PC-3 (cell line): Measurements from ENCODE around the gene SRR. TPM values are rescaled to one million over a fixed set of nuclear protein-coding genes. Genes with fewer than 3 reads are reported as not detected.
A peak's percentile ranks its signal among the peaks of the same experiment; 100 is the strongest.

ENCODE experiments used
- ATAC-seq: fragments of 200-7000 bp; cut with Tn5 transposase; 2 replicates; pipeline ENCODE4 v1.9.1; 2020; ENCODE audit warnings: mild to moderate bottlenecking, moderate library complexity
- BruUV-seq: library from RNA; stranded (reverse); fragments of 400-500 nt; replicated peaks from 2 replicates; lab custom pipeline; 2021; lab: Mats Ljungman, UMichigan
- CTCF ChIA-PET: fragments of 300-600 bp; sonication (Branson Sonifier 250); formaldehyde crosslinking; loops from one replicate; lab custom pipeline; 2022; ENCODE audit warnings: antibody characterized with exemption; lab: Charles Lee
- POLR2A ChIA-PET: fragments of 300-600 bp; sonication (Branson Sonifier 250); formaldehyde crosslinking; loops from one replicate; lab custom pipeline; 2022; ENCODE audit warnings: antibody characterized with exemption; ENCODE audit not compliant: unreplicated experiment; lab: Charles Lee
- DNase-seq: peaks from one replicate; pipeline ENCODE4 v3.0.0-alpha.2; 2015
- H2AFZ ChIP-seq: fragments of 300-600 bp; sonication (generic); 2 replicates; pipeline ENCODE4 v1.6.0; 2016; ENCODE audit warnings: antibody characterized with exemption, low read length
- H3F3A ChIP-seq: fragments of 300-600 bp; sonication (generic); one replicate; pipeline ENCODE4 v1.6.0; 2017; ENCODE audit warnings: antibody characterized with exemption, low read length, control low read depth, mild to moderate bottlenecking; ENCODE audit not compliant: unreplicated experiment
- H3K27ac ChIP-seq: fragments of 300-600 bp; sonication (generic); 2 replicates; pipeline ENCODE4 v1.5.1; 2016; ENCODE audit warnings: mild to moderate bottlenecking, low read length
- H3K27me3 ChIP-seq: fragments of 300-600 bp; sonication (generic); 2 replicates; pipeline ENCODE4 v1.6.1; 2016; ENCODE audit warnings: low read length, mixed read lengths
- H3K36me3 ChIP-seq: fragments of 300-600 bp; sonication (generic); 2 replicates; pipeline ENCODE4 v1.6.1; 2016; ENCODE audit warnings: low read depth, mixed run types, low read length, mixed read lengths
- H3K4me1 ChIP-seq: fragments of 300-600 bp; sonication (generic); 2 replicates; pipeline ENCODE4 v1.5.1; 2016; ENCODE audit warnings: low read length; ENCODE audit not compliant: insufficient read depth
- H3K4me2 ChIP-seq: fragments of 300-600 bp; sonication (generic); 2 replicates; pipeline ENCODE4 v1.6.0; 2016; ENCODE audit warnings: low read length
- H3K4me3 ChIP-seq: fragments of 300-600 bp; sonication (generic); 2 replicates; pipeline ENCODE4 v1.5.1; 2016; ENCODE audit warnings: mild to moderate bottlenecking, low read length, mixed read lengths
- H3K79me2 ChIP-seq: fragments of 300-600 bp; sonication (generic); 2 replicates; pipeline ENCODE4 v1.6.1; 2017; ENCODE audit warnings: low read length, mixed read lengths
- H3K9ac ChIP-seq: fragments of 300-600 bp; sonication (generic); 2 replicates; pipeline ENCODE4 v1.6.0; 2016; ENCODE audit warnings: mild to moderate bottlenecking, low read length
- H3K9me2 ChIP-seq: fragments of 300-600 bp; sonication (generic); replicated peaks from 2 replicates; pipeline ENCODE4 v1.6.1; 2016; ENCODE audit warnings: mixed run types, low read length, mixed read lengths
- H3K9me3 ChIP-seq: fragments of 300-600 bp; sonication (generic); 2 replicates; pipeline ENCODE4 v1.6.1; 2016; ENCODE audit warnings: low read length, mixed read lengths
- H4K20me1 ChIP-seq: fragments of 300-600 bp; sonication (generic); 2 replicates; pipeline ENCODE4 v1.6.1; 2016; ENCODE audit warnings: low read length, mixed read lengths
- CTCF ChIP-seq: fragments of 300-600 bp; sonication (generic); conservative IDR thresholded peaks from 2 replicates; pipeline ENCODE4 v1.5.1; 2017; ENCODE audit warnings: antibody characterized with exemption, low read depth, mild to moderate bottlenecking, low read length
- EZH2 ChIP-seq: fragments of 300-600 bp; sonication (generic); IDR thresholded peaks from one replicate; pipeline ENCODE4 v1.6.1; 2017; ENCODE audit warnings: antibody characterized with exemption, mild to moderate bottlenecking, low read length; ENCODE audit not compliant: unreplicated experiment
- EZH2phosphoT487 ChIP-seq: fragments of 300-600 bp; sonication (generic); IDR thresholded peaks from 2 replicates; pipeline ENCODE4 v1.6.1; 2018; ENCODE audit warnings: mild to moderate bottlenecking, antibody characterized with exemption, low read length, borderline replicate concordance
- intact Hi-C: fragments of 100-400 bp; cut with micrococcal nuclease; formaldehyde crosslinking; loops from 2 replicates; pipeline ENCODE4 v1.9.0; 2023
- total RNA-seq: library from RNA; depleted of rRNA; stranded (reverse); fragments of >200 nt; gene quantifications from 2 replicates; pipeline ENCODE4 v1.2.3, GENCODE V29; 2014

The SRR gene
- total RNA-seq, 1 experiment from 2014 or later = 12.0 TPM

- CTCF ChIA-PET = interaction anchor here (0.6 to 3.8 kb wide), 4 partner anchors 11 to 60 kb away, joined by 3 to 26 read pairs (median 4); partner anchors contain the start of genes SMG6 and SRR
- peak overlapping the region; percentile 85 for H2AFZ ChIP-seq
- H3K4me2 ChIP-seq = peak overlapping the region; percentile 97
- DNase-seq (peak; percentile 53), ATAC-seq (peak; percentile 59)
- no peaks in the 10 kb centered on the region for H3K9me3 ChIP-seq
- H3K9ac ChIP-seq = peak overlapping the region; percentile 100
- intact Hi-C loops = loop anchor here (2.0 kb wide), 1 partner anchor 15 kb away; no protein-coding TSS in a partner anchor
- POLR2A ChIA-PET = no interaction called here
- no peak for TF ChIP-seq EZH2
- no peak for TF ChIP-seq CTCF
- no peak for TF ChIP-seq EZH2phosphoT487
- H3K79me2 ChIP-seq = peaks cover 66% of the 10 kb centered on the region
- no peaks in the 10 kb centered on the region for H3K9me2 ChIP-seq
- peaks cover 27% of the 10 kb centered on the region for H3K36me3 ChIP-seq
- no peaks in the 10 kb centered on the region for H3K27me3 ChIP-seq
- 0 out of 2 replicates have a peak, but pooled peaks cover 5% of the 10 kb centered on the region for H4K20me1 ChIP-seq
- H3K4me1 ChIP-seq = peaks cover 19% of the 10 kb centered on the region
- H3K27ac ChIP-seq = 0 out of 2 replicates have a peak overlapping the region, but pooled peaks have one; percentile 13
- peak overlapping the region; percentile 99 for H3K4me3 ChIP-seq
- H3F3A ChIP-seq = no peaks in the 10 kb centered on the region
- BruUV-seq = no TSS peak
These were observed 34.0 kb downstream of the SRR start for GRCh38 chr17:2337544-2338314.

- ATAC-seq (no peak), DNase-seq (no peak)
- H3K9ac ChIP-seq = peak overlapping the region; percentile 100
- no peaks in the 10 kb centered on the region for H3K27me3 ChIP-seq
- H3K79me2 ChIP-seq = peaks cover 60% of the 10 kb centered on the region
- BruUV-seq = no TSS peak
- H3K4me1 ChIP-seq = peaks cover 20% of the 10 kb centered on the region
- intact Hi-C loops = no loop called here
- H3K9me2 ChIP-seq = no peaks in the 10 kb centered on the region
- no peak overlapping the region for H3K27ac ChIP-seq
- no peaks in the 10 kb centered on the region for H3F3A ChIP-seq
- H3K4me2 ChIP-seq = peak overlapping the region; percentile 97
- 0 out of 2 replicates have a peak, but pooled peaks cover 5% of the 10 kb centered on the region for H4K20me1 ChIP-seq
- TF ChIP-seq CTCF = no peak
- TF ChIP-seq EZH2 = no peak
- TF ChIP-seq EZH2phosphoT487 = no peak
- H3K4me3 ChIP-seq = peak overlapping the region; percentile 99
- ChIA-PET POLR2A (no interaction called here), CTCF (interaction anchor here (0.6 to 3.8 kb wide), 3 partner anchors 11 to 35 kb away, joined by 3 to 26 read pairs (median 4); partner anchors contain the start of genes SMG6 and SRR)
- H3K36me3 ChIP-seq = peaks cover 22% of the 10 kb centered on the region
- peak overlapping the region; percentile 85 for H2AFZ ChIP-seq
- no peaks in the 10 kb centered on the region for H3K9me3 ChIP-seq
These were observed 34.5 kb downstream of the SRR start for GRCh38 chr17:2338315-2338657.

DNA sequence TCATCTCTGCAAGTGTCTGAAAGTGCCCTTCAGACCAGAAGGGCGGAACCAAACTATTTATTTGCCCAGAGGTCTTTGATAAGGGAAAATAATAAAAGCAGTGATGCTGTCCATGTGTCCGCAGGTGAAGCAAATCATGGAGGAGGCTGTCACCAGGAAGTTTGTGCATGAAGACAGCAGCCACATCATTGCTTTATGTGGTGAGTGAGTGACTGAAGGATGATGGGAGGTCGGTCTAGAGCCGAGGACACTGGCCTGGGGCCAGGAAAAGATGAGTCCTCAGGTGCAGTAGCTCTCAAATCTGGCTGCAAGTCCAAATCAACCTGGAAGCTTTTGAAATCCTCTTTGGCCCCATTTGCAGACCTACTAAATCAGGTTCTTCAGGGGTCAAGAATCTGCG is 39.7 kb downstream of the SRR start:
- Histone ChIP-seq H3K9me2 (no peaks in the 10 kb centered on the region), H4K20me1 (no peaks in the 10 kb centered on the region), H3K27me3 (no peaks in the 10 kb centered on the region), H3K9ac (no peak overlapping the region), H3K9me3 (no peaks in the 10 kb centered on the region), H3K27ac (no peak overlapping the region; the same call in 1 of the 2 replicates), H3F3A (no peaks in the 10 kb centered on the region), H3K4me2 (no peak overlapping the region), H3K4me1 (peaks cover 25% of the 10 kb centered on the region), H2AFZ (no peak overlapping the region), H3K4me3 (no peak overlapping the region), H3K36me3 (no peaks in the 10 kb centered on the region), H3K79me2 (peaks cover 15% of the 10 kb centered on the region)
- no TSS peak for BruUV-seq
- TF ChIP-seq EZH2phosphoT487 = no peak
- no peak for TF ChIP-seq EZH2
- no peak for TF ChIP-seq CTCF
- ChIA-PET CTCF (no interaction called here), POLR2A (no interaction called here)
- no peak; the same call in 1 of the 2 replicates for ATAC-seq
- intact Hi-C loops = no loop called here
- DNase-seq = peak; percentile 72
